Liver (tissue), 2 donors: Measurements from ENCODE around the gene PODN.

Experiments used
- MAX ChIP-seq: IDR thresholded peaks from 2 replicates; pipeline ENCODE4 v1.6.1; 2016; ENCODE audit warnings: antibody characterized with exemption
- NR2F2 ChIP-seq: IDR thresholded peaks from 2 replicates; pipeline ENCODE4 v1.6.1; 2016; ENCODE audit warnings: antibody characterized with exemption
- RAD21 ChIP-seq, 2 donors: IDR thresholded peaks; 2 replicates each; pipeline ENCODE4 v1.6.1; 2016; ENCODE audit warnings: antibody characterized with exemption in 2 of 2, mild to moderate bottlenecking in 2 of 2
- donor health status: healthy.

GRCh38 chr1:53014791-53015507 lies 47.1 kb upstream of the PODN start:
- TF ChIP-seq MAX: peak; percentile 96
- peak; percentile 61 for TF ChIP-seq NR2F2
- TF ChIP-seq RAD21 (IDR thresholded peaks at IDR 0.05): peak; percentile 55 to 67
